Measurements from ENCODE around the gene GPR146.
"Not testable (repeated sequence)": the region's sequence is repeated elsewhere in the genome, so short reads cannot be mapped to it uniquely, and the experiment has no call there.

The GPR146 gene

GRCh38 chr7:1044189-1045068 lies at the start of gene GPR146:
Gene GPR146 (plus strand): TSS chr7:1044546. CDS start chr7:1057516, 12,970 bp downstream.
- peak; percentile 89 for DNase-seq (ENCODE audit: low read depth)

GRCh38 chr7:994592-995308 lies 49.6 kb upstream of the GPR146 start:
- no peak for DNase-seq (ENCODE audit: low read depth)

- DNase-seq (ENCODE audit: low read depth): no peak
Observed at GRCh38 chr7:995571-995970, 48.8 kb upstream of the GPR146 start.

- no peak for DNase-seq (ENCODE audit: low read depth)
Observed at GRCh38 chr7:996079-996872, 48.1 kb upstream of the GPR146 start.

GRCh38 chr7:997404-998395 lies 46.6 kb upstream of the GPR146 start:
- DNase-seq (ENCODE audit: low read depth): no peak

- DNase-seq (ENCODE audit: low read depth): no peak
Observed at GRCh38 chr7:999149-999879, 45.0 kb upstream of the GPR146 start.

- DNase-seq (ENCODE audit: low read depth): no peak
Observed at GRCh38 chr7:999941-1000935, 44.1 kb upstream of the GPR146 start.

- DNase-seq (ENCODE audit: low read depth): not testable (repeated sequence)
Observed at GRCh38 chr7:1001069-1001770, 43.1 kb upstream of the GPR146 start.

GRCh38 chr7:1002026-1002425 lies 42.3 kb upstream of the GPR146 start:
- not testable (repeated sequence) for DNase-seq (ENCODE audit: low read depth)

GRCh38 chr7:1002445-1002844 lies 41.9 kb upstream of the GPR146 start:
- DNase-seq (ENCODE audit: low read depth): not testable (repeated sequence)

GRCh38 chr7:1004018-1004852 lies 40.1 kb upstream of the GPR146 start:
- no peak for DNase-seq (ENCODE audit: low read depth)

- no peak for DNase-seq (ENCODE audit: low read depth)
Observed at GRCh38 chr7:1005303-1005702, 39.0 kb upstream of the GPR146 start.

- DNase-seq (ENCODE audit: low read depth): no peak
Observed at GRCh38 chr7:1007901-1008300, 36.4 kb upstream of the GPR146 start.

- DNase-seq (ENCODE audit: low read depth): no peak
Observed at GRCh38 chr7:1008733-1009363, 35.5 kb upstream of the GPR146 start.

GRCh38 chr7:1009747-1010146 lies 34.6 kb upstream of the GPR146 start:
- no peak for DNase-seq (ENCODE audit: low read depth)

GRCh38 chr7:1010226-1010625 lies 34.1 kb upstream of the GPR146 start:
- no peak for DNase-seq (ENCODE audit: low read depth)
